Loucy (cell line): ENCODE data around the gene FGGY.
"Not testable (repeated sequence)": the region's sequence is repeated elsewhere in the genome, so short reads cannot be mapped to it uniquely, and the experiment has no call there.

ENCODE experiments used
- H2AFZ ChIP-seq: fragments of 200-600 bp; sonication (generic); 2 replicates; pipeline ENCODE4 v1.6.0; 2016; ENCODE audit warnings: antibody characterized with exemption, mild to moderate bottlenecking, low read length, moderate library complexity
- H3F3A ChIP-seq: fragments of 200-600 bp; 2 replicates; pipeline ENCODE4 v1.6.0; 2016; ENCODE audit warnings: antibody characterized with exemption, low read depth, mild to moderate bottlenecking
- H3K27me3 ChIP-seq: fragments of 200-600 bp; sonication (generic); 2 replicates; pipeline ENCODE4 v1.6.1; 2014; ENCODE audit warnings: low read length, mild to moderate bottlenecking; ENCODE audit not compliant: insufficient read depth, poor library complexity, severe bottlenecking
- H3K36me3 ChIP-seq: fragments of 200-600 bp; sonication (generic); 2 replicates; pipeline ENCODE4 v1.6.1; 2016; ENCODE audit warnings: low read length; ENCODE audit not compliant: insufficient read depth
- H3K4me1 ChIP-seq: fragments of 200-600 bp; sonication (generic); 2 replicates; pipeline ENCODE4 v1.5.1; 2014; ENCODE audit warnings: low read length, mild to moderate bottlenecking; ENCODE audit not compliant: insufficient read depth, poor library complexity, severe bottlenecking
- H3K4me2 ChIP-seq: fragments of 200-600 bp; sonication (generic); 2 replicates; pipeline ENCODE4 v1.6.0; 2014; ENCODE audit warnings: antibody characterized with exemption, low read length, low read depth, mild to moderate bottlenecking; ENCODE audit not compliant: poor library complexity, severe bottlenecking
- H3K4me3 ChIP-seq: fragments of 200-600 bp; sonication (generic); 2 replicates; pipeline ENCODE4 v1.5.1; 2014; ENCODE audit warnings: low read length, mild to moderate bottlenecking, mixed read lengths; ENCODE audit not compliant: poor library complexity, severe bottlenecking
- H3K79me2 ChIP-seq: fragments of 200-600 bp; sonication (generic); 2 replicates; pipeline ENCODE4 v1.6.1; 2014; ENCODE audit warnings: low read length; ENCODE audit not compliant: insufficient read depth
- H3K9ac ChIP-seq: fragments of 200-600 bp; sonication (generic); 2 replicates; pipeline ENCODE4 v1.6.0; 2014; ENCODE audit warnings: mild to moderate bottlenecking, low read depth, low read length, moderate library complexity; ENCODE audit not compliant: poor library complexity, severe bottlenecking
- H3K9me2 ChIP-seq: fragments of 200-600 bp; sonication (generic); replicated peaks from 2 replicates; pipeline ENCODE4 v1.6.1; 2016; ENCODE audit warnings: low read depth, low read length, mixed read lengths
- H3K9me3 ChIP-seq: fragments of 200-600 bp; sonication (generic); 2 replicates; pipeline ENCODE4 v1.6.1; 2014; ENCODE audit warnings: mild to moderate bottlenecking, antibody characterized with exemption, low read length, low read depth; ENCODE audit not compliant: insufficient read depth
- H4K20me1 ChIP-seq: fragments of 200-600 bp; sonication (generic); 2 replicates; pipeline ENCODE4 v1.6.0; 2014; ENCODE audit warnings: antibody characterized with exemption, low read length, mild to moderate bottlenecking; ENCODE audit not compliant: insufficient read depth, poor library complexity, severe bottlenecking
- CTCF ChIP-seq: fragments of 200-600 bp; sonication (generic); conservative IDR thresholded peaks from 2 replicates; pipeline ENCODE4 v1.5.1; 2014; ENCODE audit warnings: mild to moderate bottlenecking, antibody characterized with exemption, low read length
- EZH2phosphoT487 ChIP-seq: fragments of 200-600 bp; IDR thresholded peaks from 2 replicates; pipeline ENCODE4 v1.6.1; 2018; ENCODE audit warnings: antibody characterized with exemption, mild to moderate bottlenecking, moderate library complexity, borderline replicate concordance

The FGGY gene

GRCh38 chr1:59605761-59606160 lies 308.9 kb downstream of the FGGY start:
- H3K27me3 ChIP-seq = no peaks in the 10 kb centered on the region
- no peaks in the 10 kb centered on the region for H3K9me2 ChIP-seq
- peaks cover 7% of the 10 kb centered on the region; the same call in 1 of the 2 replicates for H3K36me3 ChIP-seq
- H4K20me1 ChIP-seq = no peaks in the 10 kb centered on the region
- TF ChIP-seq CTCF = no peak
- no peak for TF ChIP-seq EZH2phosphoT487
- H3K4me1 ChIP-seq = peaks cover 4% of the 10 kb centered on the region
- no peak overlapping the region for H3K4me3 ChIP-seq
- H3F3A ChIP-seq = no peaks in the 10 kb centered on the region
- no peak overlapping the region for H2AFZ ChIP-seq
- no peak overlapping the region for H3K4me2 ChIP-seq
- H3K9ac ChIP-seq = no peak overlapping the region
- H3K79me2 ChIP-seq = no peaks in the 10 kb centered on the region
- no peaks in the 10 kb centered on the region for H3K9me3 ChIP-seq

GRCh38 chr1:59609245-59609644 lies 312.4 kb downstream of the FGGY start:
- H3K4me2 ChIP-seq = no peak overlapping the region
- no peak overlapping the region for H3K9ac ChIP-seq
- peaks cover 7% of the 10 kb centered on the region; the same call in 1 of the 2 replicates for H3K36me3 ChIP-seq
- no peaks in the 10 kb centered on the region for H3K79me2 ChIP-seq
- no peaks in the 10 kb centered on the region for H3K27me3 ChIP-seq
- TF ChIP-seq CTCF = no peak
- TF ChIP-seq EZH2phosphoT487 = no peak
- H4K20me1 ChIP-seq = no peaks in the 10 kb centered on the region
- H3K9me3 ChIP-seq = no peaks in the 10 kb centered on the region
- H3K4me1 ChIP-seq = peaks cover 4% of the 10 kb centered on the region
- no peak overlapping the region for H2AFZ ChIP-seq
- H3F3A ChIP-seq = no peaks in the 10 kb centered on the region
- no peaks in the 10 kb centered on the region for H3K9me2 ChIP-seq
- no peak overlapping the region for H3K4me3 ChIP-seq

GRCh38 chr1:59610499-59610898 lies 313.6 kb downstream of the FGGY start:
- not testable (repeated sequence) for H3K4me3 ChIP-seq, H3F3A ChIP-seq, H3K4me2 ChIP-seq, H3K9me3 ChIP-seq, H2AFZ ChIP-seq, H3K9ac ChIP-seq, H3K79me2 ChIP-seq, H3K4me1 ChIP-seq, H3K9me2 ChIP-seq, H4K20me1 ChIP-seq, H3K27me3 ChIP-seq, H3K36me3 ChIP-seq

GRCh38 chr1:59617434-59617833 lies 320.5 kb downstream of the FGGY start:
- Histone ChIP-seq H3K4me3 (no peak overlapping the region), H3K9me2 (no peaks in the 10 kb centered on the region), H3K27me3 (no peaks in the 10 kb centered on the region), H3K79me2 (no peaks in the 10 kb centered on the region), H3K9ac (no peak overlapping the region), H3K9me3 (no peaks in the 10 kb centered on the region), H3F3A (no peaks in the 10 kb centered on the region), H4K20me1 (no peaks in the 10 kb centered on the region), H2AFZ (no peak overlapping the region), H3K4me2 (no peak overlapping the region), H3K4me1 (peaks cover 10% of the 10 kb centered on the region), H3K36me3 (no peaks in the 10 kb centered on the region)
- TF ChIP-seq CTCF = no peak
- TF ChIP-seq EZH2phosphoT487 = no peak
